Measurements from ENCODE around the gene KCTD3.

KCTD3 gene

GRCh38 chr1:215526147-215526845, 40.8 kb upstream of the KCTD3 start:
- peak; percentile 77 for TF ChIP-seq CTCF (conservative IDR thresholded peaks at IDR 0.05)
- no peak for TF ChIP-seq ZFX (IDR thresholded peaks at IDR 0.05)
- H3K27ac ChIP-seq: no peak overlapping the region

GRCh38 chr1:215526846-215527151, 40.3 kb upstream of the KCTD3 start:
- TF ChIP-seq CTCF (conservative IDR thresholded peaks at IDR 0.05) (peak; percentile 58), ZFX (IDR thresholded peaks at IDR 0.05) (no peak)
- H3K27ac ChIP-seq: no peak overlapping the region

- TF ChIP-seq ZFX (IDR thresholded peaks at IDR 0.05) (no peak), CTCF (conservative IDR thresholded peaks at IDR 0.05) (no peak)
- no peak overlapping the region for H3K27ac ChIP-seq
These were observed 38.0 kb upstream of the KCTD3 start for GRCh38 chr1:215529111-215529510.

GRCh38 chr1:215529571-215529970, 37.5 kb upstream of the KCTD3 start:
- H3K27ac ChIP-seq: no peak overlapping the region
- TF ChIP-seq CTCF (conservative IDR thresholded peaks at IDR 0.05) (no peak), ZFX (IDR thresholded peaks at IDR 0.05) (no peak)

- TF ChIP-seq CTCF (conservative IDR thresholded peaks at IDR 0.05) (no peak), ZFX (IDR thresholded peaks at IDR 0.05) (no peak)
- H3K27ac ChIP-seq: no peak overlapping the region
These were observed 36.6 kb upstream of the KCTD3 start for GRCh38 chr1:215530401-215530984.

- TF ChIP-seq ZFX (IDR thresholded peaks at IDR 0.05): no peak
- TF ChIP-seq CTCF (conservative IDR thresholded peaks at IDR 0.05): no peak
- peak overlapping the region; percentile 54; the same call in 1 of the 2 replicates for H3K27ac ChIP-seq
These were observed 27.1 kb upstream of the KCTD3 start for GRCh38 chr1:215539803-215540570.

- TF ChIP-seq ZFX (IDR thresholded peaks at IDR 0.05) (no peak), CTCF (conservative IDR thresholded peaks at IDR 0.05) (no peak)
- no peak overlapping the region for H3K27ac ChIP-seq
These were observed 24.8 kb upstream of the KCTD3 start for GRCh38 chr1:215542301-215542700.

Measured in C4-2B (cell line).